HepG2 (cell line): ENCODE measurements around the gene NCOA3. TPM values are rescaled to one million over a fixed set of nuclear protein-coding genes. Genes with fewer than 3 reads are reported as not detected.
A peak's percentile ranks its signal among the peaks of the same experiment; 100 is the strongest.

ENCODE experiments used
- ATAC-seq: fragments of 200-7000 bp; cut with Tn5 transposase; 3 replicates; pipeline ENCODE4 v1.9.1; 2020; ENCODE audit warnings: mild to moderate bottlenecking, moderate library complexity
- Bru-seq: library from RNA; stranded (reverse); fragments of 400-500 nt; gene quantifications from one replicate; lab custom pipeline; 2021; lab: Mats Ljungman, UMichigan
- BruChase-seq, 2 experiments: library from RNA; stranded (reverse); fragments of 400-500 nt; gene quantifications; one replicate each; lab custom pipeline; 2021; lab: Mats Ljungman, UMichigan
- BruUV-seq: library from RNA; stranded (reverse); fragments of 400-500 nt; replicated peaks from 2 replicates; lab custom pipeline; 2021; lab: Mats Ljungman, UMichigan
- CTCF ChIA-PET: fragments of 300-600 bp; formaldehyde crosslinking; extraction: SDS; loops from one replicate; lab custom pipeline; 2021; ENCODE audit warnings: low total read pairs, inconsistent platforms, low intra/inter-chr PET ratio; lab: Yijun Ruan, JAX
- POLR2A ChIA-PET: fragments of 350-600 bp; sonication (Branson Sonifier 250); formaldehyde crosslinking; loops from one replicate; lab custom pipeline; 2020; ENCODE audit warnings: antibody characterized with exemption, inconsistent platforms; lab: Yijun Ruan, JAX
- DNase-seq: peaks from one replicate; pipeline ENCODE4 v3.0.0-alpha.2; 2015; ENCODE audit warnings: low spot score
- FAIRE-seq: peaks from 3 replicates; lab custom pipeline; 2011; peaks lifted over from hg19 to GRCh38; lab: Jason Lieb, UNC
- H2AFZ ChIP-seq: one replicate; pipeline ENCODE4 v1.6.1; 2011; ENCODE audit warnings: low read length, inconsistent platforms
- H3K27ac ChIP-seq: fragments of 300-600 bp; 3 replicates; pipeline ENCODE4 v1.8.0; 2011; ENCODE audit warnings: mixed run types, mild to moderate bottlenecking, mixed read lengths, low read length, inconsistent platforms; ENCODE audit not compliant: insufficient read depth; ENCODE audit errors: extremely low read length
- H3K27me3 ChIP-seq, 2 experiments: fragments of 200-600 bp in 1 of 2; 2 replicates in 1 of 2; 3 replicates in 1 of 2; pipeline versions ENCODE4 v1.6.0 to v1.8.0; 2011; ENCODE audit warnings: low read length in 2 of 2, mild to moderate bottlenecking in 2 of 2, moderate library complexity in 2 of 2, inconsistent platforms in 1 of 2; ENCODE audit not compliant: insufficient read depth in 2 of 2, control insufficient read depth in 1 of 2
- H3K36me3 ChIP-seq, 2 experiments: fragments of 200-600 bp in 1 of 2; replicated peaks in 1 of 2; 2 replicates in 1 of 2; 3 replicates in 1 of 2; pipeline versions ENCODE4 v1.5.1 to v1.8.0; 2011; ENCODE audit warnings: low read length in 2 of 2, inconsistent platforms in 1 of 2; ENCODE audit not compliant: insufficient read depth in 2 of 2, control insufficient read depth in 1 of 2
- H3K4me1 ChIP-seq: 2 replicates; pipeline ENCODE4 v1.5.1; 2012; ENCODE audit warnings: low read length, inconsistent platforms; ENCODE audit not compliant: insufficient read depth
- H3K4me2 ChIP-seq: 2 replicates; pipeline ENCODE4 v1.6.0; 2011; ENCODE audit warnings: low read depth, low read length, inconsistent platforms
- H3K4me3 ChIP-seq, 3 experiments: fragments of 200-600 bp in 1 of 3; sonication (generic), shearing (Covaris generic) in 1 of 3; replicated peaks in 1 of 3; 2 replicates each; pipeline ENCODE4 v1.5.1; 2011 to 2016; ENCODE audit warnings: low read length in 3 of 3, inconsistent platforms in 2 of 3, low read depth in 2 of 3, mild to moderate bottlenecking in 2 of 3, control low read depth in 1 of 3, mixed read lengths in 1 of 3; ENCODE audit not compliant: insufficient read depth in 1 of 3
- H3K79me2 ChIP-seq: one replicate; pipeline ENCODE4 v1.6.1; 2011; ENCODE audit warnings: low read length, inconsistent platforms; ENCODE audit not compliant: insufficient read depth
- H3K9ac ChIP-seq: 2 replicates; pipeline ENCODE4 v1.6.0; 2011; ENCODE audit warnings: mild to moderate bottlenecking, low read depth, low read length, inconsistent platforms; ENCODE audit not compliant: insufficient read depth
- H3K9me3 ChIP-seq: 2 replicates; pipeline ENCODE4 v1.5.1; 2012; ENCODE audit warnings: mild to moderate bottlenecking, low read length
- H4K20me1 ChIP-seq: 2 replicates; pipeline ENCODE4 v1.6.0; 2011; ENCODE audit warnings: inconsistent platforms, mild to moderate bottlenecking, low read length, moderate library complexity; ENCODE audit not compliant: insufficient read depth
- CBX1 ChIP-seq: IDR thresholded peaks from one replicate; pipeline ENCODE4 v1.6.1; 2016; ENCODE audit warnings: antibody characterized with exemption, low read depth
- CBX5 ChIP-seq: sonication (generic); formaldehyde crosslinking; IDR thresholded peaks from 2 replicates; pipeline ENCODE4 v1.4.0; 2020; ENCODE audit warnings: missing genetic modification reagents, borderline replicate concordance
- JUN ChIP-seq: sonication (generic); formaldehyde crosslinking; IDR thresholded peaks from 2 replicates; pipeline ENCODE4 v1.4.0; 2020; ENCODE audit warnings: mild to moderate bottlenecking, missing genetic modification reagents
- JUND ChIP-seq: sonication (generic); formaldehyde crosslinking; IDR thresholded peaks from 2 replicates; pipeline ENCODE4 v1.8.0; 2022; ENCODE audit warnings: mild to moderate bottlenecking, missing genetic modification reagents
- MEIS1 ChIP-seq: sonication (generic); formaldehyde crosslinking; IDR thresholded peaks from 2 replicates; pipeline ENCODE4 v1.9.0; 2021; ENCODE audit warnings: mild to moderate bottlenecking, missing genetic modification reagents, moderate library complexity, borderline replicate concordance
- RELA ChIP-seq: sonication (generic); formaldehyde crosslinking; IDR thresholded peaks from 2 replicates; pipeline ENCODE4 v1.4.0; 2020; ENCODE audit warnings: missing genetic modification reagents
- SIN3A ChIP-seq: IDR thresholded peaks from 2 replicates; pipeline ENCODE4 v1.6.1; 2011; ENCODE audit warnings: low read depth, mild to moderate bottlenecking, control low read depth, low read length, borderline replicate concordance
- SOX5 ChIP-seq: IDR thresholded peaks from 2 replicates; pipeline ENCODE4 v1.6.1; 2016; ENCODE audit warnings: borderline replicate concordance
- ZFY ChIP-seq: sonication (generic); formaldehyde crosslinking; IDR thresholded peaks from 2 replicates; pipeline ENCODE4 v1.4.0; 2020; ENCODE audit warnings: missing genetic modification reagents
- ZNF225 ChIP-seq: sonication (generic); formaldehyde crosslinking; IDR thresholded peaks from 2 replicates; pipeline ENCODE4 v1.4.0; 2020; ENCODE audit warnings: mild to moderate bottlenecking, missing genetic modification reagents
- ZNF30 ChIP-seq: sonication (generic); formaldehyde crosslinking; IDR thresholded peaks from 2 replicates; pipeline ENCODE4 v1.5.0; 2020; ENCODE audit warnings: mild to moderate bottlenecking, missing genetic modification reagents
- ZNF451 ChIP-seq: sonication (generic); formaldehyde crosslinking; IDR thresholded peaks from 2 replicates; pipeline ENCODE4 v1.5.0; 2020; ENCODE audit warnings: mild to moderate bottlenecking, missing genetic modification reagents
- ZNF496 ChIP-seq: sonication (generic); formaldehyde crosslinking; IDR thresholded peaks from 2 replicates; pipeline ENCODE4 v1.8.1; 2023; ENCODE audit warnings: mild to moderate bottlenecking, moderate library complexity, missing genetic modification reagents; ENCODE audit not compliant: insufficient replicate concordance
- ZNF747 ChIP-seq: sonication (generic); formaldehyde crosslinking; IDR thresholded peaks from 2 replicates; pipeline ENCODE4 v1.8.1; 2023; ENCODE audit warnings: missing genetic modification reagents, mild to moderate bottlenecking, borderline replicate concordance
- ZNF883 ChIP-seq: sonication (generic); formaldehyde crosslinking; IDR thresholded peaks from 2 replicates; pipeline ENCODE4 v1.5.1; 2020; ENCODE audit warnings: mild to moderate bottlenecking, missing genetic modification reagents; ENCODE audit errors: not compliant biosample characterization
- ZSCAN25 ChIP-seq: sonication (generic); formaldehyde crosslinking; IDR thresholded peaks from 2 replicates; pipeline ENCODE4 v1.8.0; 2022; ENCODE audit warnings: mild to moderate bottlenecking, missing genetic modification reagents
- WGBS: methylation state at CpG from one replicate; pipeline ENCODE4 v1.1.6; 2017; ENCODE audit warnings: low lambda C conversion rate; 5-methylcytosine and 5-hydroxymethylcytosine counted together
- in situ Hi-C: cut with HindIII; loops from 2 replicates; pipeline ENCODE4 v1.10.0; 2017; ENCODE audit warnings: low pct_unique_long_range_greater_than_20kb; ENCODE audit not compliant: extremely low pct_ligation_motif_present
- intact Hi-C: fragments of 100-400 bp; cut with micrococcal nuclease; formaldehyde crosslinking; loops from one replicate; pipeline ENCODE4 v1.10.0; 2022; ENCODE audit not compliant: unreplicated experiment
- long read RNA-seq, 2 experiments: library from RNA in 1 of 2; library from polyadenylated mRNA in 1 of 2; stranded (forward) in 1 of 2; unstranded in 1 of 2; transcript quantifications; one replicate each; pipeline ENCODE4 v2.0.0, GENCODE V29; 2019 to 2022
- polyA minus RNA-seq, 3 experiments: library from RNA; depleted of rRNA, polyadenylated mRNA; stranded (reverse); fragments of >200 nt; gene quantifications; 2 replicates each; pipeline ENCODE4 v1.2.3, GENCODE V29; 2011; ENCODE audit warnings: low replicate concordance in 1 of 3
- polyA plus RNA-seq, 8 experiments: library from polyadenylated mRNA; depleted of rRNA in 3 of 8; stranded (reverse) in 7 of 8; unstranded in 1 of 8; fragments of >200 nt; fragmentation: Illumina TruSeq in 4 of 8; extraction: Trizol in 4 of 8; gene quantifications; 2 replicates each; pipeline versions ENCODE4 v1.2.1 to v1.2.3, GENCODE V29; 2011 to 2016; ENCODE audit warnings: low read depth in 4 of 8, missing spikeins in 1 of 8, mixed read lengths in 1 of 8; ENCODE audit not compliant: insufficient read depth in 1 of 8
- total RNA-seq, 5 experiments: library from RNA; depleted of rRNA; stranded (reverse); fragments of >200 nt; fragmentation: Illumina TruSeq; extraction: Trizol; gene quantifications; 2 replicates each; pipeline ENCODE4 v1.2.3, GENCODE V29; 2016; ENCODE audit warnings: low read depth in 1 of 5
- TF ChIP-seq, protein P1 (sequence below): sonication (generic); formaldehyde crosslinking; conservative IDR thresholded peaks from 2 replicates; pipeline ENCODE4 v1.5.0; 2020; ENCODE audit warnings: missing genetic modification reagents

Gene NCOA3
- total RNA-seq (2016; rRNA removed; fragmentation: Illumina TruSeq; extraction: Trizol): 56.8 and 76.2 TPM in 2 replicates
- 30.2 and 36.5 TPM in 2 replicates for total RNA-seq (2016; cell fraction: cytosol; rRNA removed; fragmentation: Illumina TruSeq; extraction: Trizol; ENCODE audit: low read depth)
- total RNA-seq (2016; cell fraction: insoluble cytoplasmic fraction; rRNA removed; fragmentation: Illumina TruSeq; extraction: Trizol): 56.0 and 74.0 TPM in 2 replicates
- 34.2 and 36.7 TPM in 2 replicates for total RNA-seq (2016; cell fraction: membrane; rRNA removed; fragmentation: Illumina TruSeq; extraction: Trizol)
- 59.3 and 64.3 TPM in 2 replicates for total RNA-seq (2016; cell fraction: nucleus; rRNA removed; fragmentation: Illumina TruSeq; extraction: Trizol)
- polyA plus RNA-seq (2011; rRNA removed): 25.0 and 35.0 TPM in 2 replicates
- 17.2 and 18.9 TPM in 2 replicates for polyA plus RNA-seq (2011; cell fraction: cytosol; rRNA removed)
- polyA plus RNA-seq (2011; cell fraction: nucleus; rRNA removed): 36.9 and 40.6 TPM in 2 replicates
- polyA plus RNA-seq (2012): 22.6 and 26.9 TPM in 2 replicates
- 2.0 and 2.4 TPM in 2 replicates for polyA plus RNA-seq (2016; cell fraction: cytosol; fragmentation: Illumina TruSeq; extraction: Trizol; ENCODE audit: low read depth)
- polyA plus RNA-seq (2016; cell fraction: insoluble cytoplasmic fraction; fragmentation: Illumina TruSeq; extraction: Trizol; ENCODE audit: low read depth): 40.1 and 40.4 TPM in 2 replicates
- 5.5 and 5.7 TPM in 2 replicates for polyA plus RNA-seq (2016; cell fraction: membrane; fragmentation: Illumina TruSeq; extraction: Trizol; ENCODE audit: low read depth)
- 53.5 and 57.7 TPM in 2 replicates for polyA plus RNA-seq (2016; cell fraction: nucleus; fragmentation: Illumina TruSeq; extraction: Trizol; ENCODE audit: insufficient read depth, low read depth)
- polyA minus RNA-seq (2011; rRNA and poly(A)+ RNA removed; ENCODE audit: low replicate concordance): 49.8 and 56.6 TPM in 2 replicates
- 41.6 and 42.5 TPM in 2 replicates for polyA minus RNA-seq (2011; cell fraction: cytosol; rRNA and poly(A)+ RNA removed)
- polyA minus RNA-seq (2011; cell fraction: nucleus; rRNA and poly(A)+ RNA removed): 75.8 and 76.3 TPM in 2 replicates
- percentile 88 among the genes with signal in this experiment for Bru-seq, nascent RNA
- percentile 91 among the genes with signal in this experiment for BruChase-seq, experiment 1, labeled RNA remaining after a 6-hour chase
- BruChase-seq, experiment 2, labeled RNA remaining after a 2-hour chase: percentile 90 among the genes with signal in this experiment
- long read RNA-seq, experiment 1, partial matches to known transcripts: 6 of 15 reads
- long read RNA-seq, experiment 1, other reads (novel, unspliced or antisense): 9 of 15 reads
- long read RNA-seq, experiment 2, partial matches to known transcripts: 11 of 61 reads
- long read RNA-seq, experiment 2, other reads (novel, unspliced or antisense): 50 of 61 reads

DNA sequence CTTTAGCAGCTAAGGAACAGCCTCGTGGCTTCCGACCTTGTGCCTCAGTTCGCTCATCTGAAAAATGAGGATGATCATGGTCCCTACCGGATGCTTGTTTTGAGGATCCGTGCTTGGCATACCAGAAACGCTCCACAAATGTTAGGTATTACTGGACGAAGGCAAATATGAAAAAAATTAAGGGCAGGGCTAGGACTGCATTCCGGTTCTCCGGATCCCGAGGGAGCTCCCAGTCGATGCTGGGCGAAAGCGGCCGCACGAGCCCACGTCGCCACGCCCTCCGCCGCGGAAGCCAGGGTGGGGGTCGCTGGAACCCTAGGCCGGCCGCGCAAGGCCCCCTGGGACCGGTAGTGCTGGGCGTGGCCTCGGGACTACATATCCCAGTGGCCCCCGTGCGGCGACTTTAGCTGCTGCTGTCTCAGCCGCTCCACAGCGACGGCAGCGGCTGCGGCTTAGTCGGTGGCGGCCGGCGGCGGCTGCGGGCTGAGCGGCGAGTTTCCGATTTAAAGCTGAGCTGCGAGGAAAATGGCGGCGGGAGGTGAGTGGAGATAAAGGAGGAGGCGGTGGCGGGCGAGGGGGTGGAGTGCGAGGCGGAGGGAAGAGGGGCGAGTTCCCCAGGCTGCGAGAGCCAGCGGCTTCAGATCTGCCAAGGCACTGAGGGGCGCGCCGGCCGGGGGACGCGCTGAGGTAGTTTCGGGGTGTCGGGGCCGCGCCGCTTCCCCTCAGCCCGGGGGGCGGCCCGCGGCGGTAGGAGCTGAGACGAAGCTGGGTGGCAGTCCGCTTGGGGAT lies at the start of gene NCOA3:
Gene NCOA3 (plus strand): TSS at position 406 of the 789 bp plus-strand sequence. CDS start 120,361 bp downstream, outside the sequence.
- Histone ChIP-seq H3K4me1 (peaks cover 57% of the 10 kb centered on the region), H3K27me3 (no peaks in the 10 kb centered on the region; a peak in 1 of 5 replicates), H3K9me3 (no peaks in the 10 kb centered on the region), H4K20me1 (peaks cover 16% of the 10 kb centered on the region), H2AFZ (peak within 1 kb of the TSS; percentile 88), H3K27ac (peak within 1 kb of the TSS; percentile 82), H3K4me3 (peak within 1 kb of the TSS; percentile 100), H3K9ac (peak within 1 kb of the TSS; percentile 97), H3K4me2 (peak within 1 kb of the TSS; percentile 96), H3K79me2 (peaks cover 59% of the 10 kb centered on the region), H3K36me3 (no peaks in the 10 kb centered on the region)
- peak; percentile 97 for DNase-seq
- intact Hi-C loops: loop anchor here (1.0 to 5.0 kb wide), 3 partner anchors 46 to 119 kb away; no protein-coding TSS in a partner anchor
- CTCF ChIA-PET: interaction anchor here (1.5 kb wide), 1 partner anchor 37 kb away, joined by 4 read pairs; no protein-coding TSS in a partner anchor
- peak; percentile 97 for ATAC-seq
- no peak for FAIRE-seq
- no TSS peak for BruUV-seq
- POLR2A ChIA-PET: interaction anchor here (0.6 to 4.5 kb wide), 36 partner anchors 9 to 1552 kb away, joined by 3 to 89 read pairs (median 7); partner anchors contain the start of gene ZMYND8
- in situ Hi-C loops: no loop called here
- 2% methylated on average over 72 of the region's 74 CpGs for WGBS
- peak; percentile 87; the same call in 1 of the 2 replicates for TF ChIP-seq ZNF747 (CRISPR knock-in tag)
- TF ChIP-seq RELA: peak; percentile 96
- TF ChIP-seq, protein P1, sequence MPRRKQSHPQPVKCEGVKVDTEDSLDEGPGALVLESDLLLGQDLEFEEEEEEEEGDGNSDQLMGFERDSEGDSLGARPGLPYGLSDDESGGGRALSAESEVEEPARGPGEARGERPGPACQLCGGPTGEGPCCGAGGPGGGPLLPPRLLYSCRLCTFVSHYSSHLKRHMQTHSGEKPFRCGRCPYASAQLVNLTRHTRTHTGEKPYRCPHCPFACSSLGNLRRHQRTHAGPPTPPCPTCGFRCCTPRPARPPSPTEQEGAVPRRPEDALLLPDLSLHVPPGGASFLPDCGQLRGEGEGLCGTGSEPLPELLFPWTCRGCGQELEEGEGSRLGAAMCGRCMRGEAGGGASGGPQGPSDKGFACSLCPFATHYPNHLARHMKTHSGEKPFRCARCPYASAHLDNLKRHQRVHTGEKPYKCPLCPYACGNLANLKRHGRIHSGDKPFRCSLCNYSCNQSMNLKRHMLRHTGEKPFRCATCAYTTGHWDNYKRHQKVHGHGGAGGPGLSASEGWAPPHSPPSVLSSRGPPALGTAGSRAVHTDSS (CRISPR knock-in tag): peak; percentile 83; the same call in 1 of the 2 replicates
- peak; percentile 97 for TF ChIP-seq ZNF883 (CRISPR knock-in tag)
- TF ChIP-seq MEIS1: peak; percentile 92; the same call in 1 of the 2 replicates
- TF ChIP-seq SIN3A: peak; percentile 96
- TF ChIP-seq CBX5 (CRISPR knock-in tag): peak; percentile 97
- 0 out of 2 replicates have a peak, but pooled peaks have one; percentile 59 for TF ChIP-seq ZSCAN25 (CRISPR knock-in tag)
- TF ChIP-seq CBX1: peak; percentile 99
- no peak; the same call in 1 of the 2 replicates for TF ChIP-seq JUN (CRISPR knock-in tag)
- peak; percentile 94 for TF ChIP-seq ZFY (CRISPR knock-in tag)
- peak; percentile 87 for TF ChIP-seq SOX5
- no peak for TF ChIP-seq ZNF496 (CRISPR knock-in tag)
- peak; percentile 94; the same call in 1 of the 2 replicates for TF ChIP-seq ZNF30 (CRISPR knock-in tag)
- TF ChIP-seq JUND (CRISPR knock-in tag): peak; percentile 86; the same call in 1 of the 2 replicates
- peak; percentile 95 for TF ChIP-seq ZNF225 (CRISPR knock-in tag)
- TF ChIP-seq ZNF451 (CRISPR knock-in tag): peak; percentile 94
